H1 (cell line): Measurements from ENCODE around the gene PLXNB2. TPM values are rescaled to one million over a fixed set of nuclear protein-coding genes. Genes with fewer than 3 reads are reported as not detected.

Experiments
- CTCF ChIA-PET: fragments of 300-600 bp; sonication (Branson Sonifier 250); formaldehyde crosslinking; loops from one replicate; lab custom pipeline; 2021; ENCODE audit not compliant: partially characterized antibody; lab: Charles Lee
- POLR2A ChIA-PET: fragments of 300-600 bp; sonication (Branson Sonifier 250); formaldehyde crosslinking; loops from one replicate; lab custom pipeline; 2021; ENCODE audit warnings: inconsistent platforms; ENCODE audit not compliant: partially characterized antibody; lab: Charles Lee
- DNase-seq, 2 experiments: peaks; one replicate each; pipeline versions ENCODE4 v3.0.0 to v3.0.0-alpha.2; 2010 to 2022; ENCODE audit warnings: low spot score in 2 of 2, low read depth in 1 of 2, mixed read lengths in 1 of 2
- FAIRE-seq: peaks from 2 replicates; lab custom pipeline; 2011; peaks lifted over from hg19 to GRCh38; lab: Jason Lieb, UNC
- H2AFZ ChIP-seq: 2 replicates; pipeline ENCODE4 v1.8.1; 2012; ENCODE audit warnings: low read length, inconsistent platforms
- H2AK5ac ChIP-seq: 2 replicates; pipeline ENCODE4 v1.6.1; 2013; ENCODE audit warnings: low read depth, low read length
- H2BK120ac ChIP-seq: replicated peaks from 2 replicates; pipeline ENCODE3; 2013; ENCODE audit warnings: low read depth, low read length, inconsistent platforms
- H2BK12ac ChIP-seq: 2 replicates; pipeline ENCODE4 v1.6.1; 2013; ENCODE audit warnings: low read depth, low read length
- H2BK15ac ChIP-seq: 2 replicates; pipeline ENCODE4 v1.6.1; 2013; ENCODE audit warnings: low read length
- H2BK20ac ChIP-seq: 2 replicates; pipeline ENCODE4 v1.6.1; 2013; ENCODE audit warnings: low read length
- H2BK5ac ChIP-seq: 2 replicates; pipeline ENCODE4 v1.6.1; 2013; ENCODE audit warnings: low read depth, low read length
- H3K14ac ChIP-seq: 2 replicates; pipeline ENCODE4 v1.6.1; 2013; ENCODE audit warnings: inconsistent platforms; ENCODE audit not compliant: insufficient read length
- H3K18ac ChIP-seq: 2 replicates; pipeline ENCODE4 v1.6.1; 2013; ENCODE audit warnings: low read length; ENCODE audit errors: extremely low read depth
- H3K23ac ChIP-seq: 2 replicates; pipeline ENCODE4 v1.6.1; 2013; ENCODE audit warnings: inconsistent platforms; ENCODE audit not compliant: insufficient read length
- H3K23me2 ChIP-seq: 2 replicates; pipeline ENCODE4 v1.6.1; 2013; ENCODE audit warnings: low read depth, low read length
- H3K27ac ChIP-seq: 2 replicates; pipeline ENCODE4 v1.6.1; 2011; ENCODE audit warnings: low read depth, low read length, inconsistent platforms
- H3K27me3 ChIP-seq, 4 experiments: replicated peaks in 1 of 4; 1 replicate in 1 of 4; 2 replicates in 3 of 4; pipeline versions ENCODE4 v1.6.1 to v1.8.1; 2011 to 2013; ENCODE audit warnings: low read length in 3 of 4, mild to moderate bottlenecking in 3 of 4, inconsistent platforms in 2 of 4, mixed read lengths in 2 of 4, moderate library complexity in 1 of 4; ENCODE audit not compliant: control insufficient read depth in 3 of 4, insufficient read depth in 3 of 4; ENCODE audit errors: extremely low read depth in 1 of 4
- H3K36me3 ChIP-seq, 4 experiments: 2 replicates each; pipeline versions ENCODE4 v1.6.1 to v1.8.1; 2011 to 2013; ENCODE audit warnings: mild to moderate bottlenecking in 4 of 4, low read length in 3 of 4, moderate library complexity in 2 of 4, control low read depth in 1 of 4, inconsistent platforms in 1 of 4; ENCODE audit not compliant: insufficient read depth in 4 of 4, control insufficient read depth in 2 of 4
- H3K4ac ChIP-seq: replicated peaks from 2 replicates; pipeline ENCODE3; 2013; ENCODE audit warnings: low read length, low read depth, mixed read lengths, inconsistent platforms; ENCODE audit not compliant: insufficient read length
- H3K4me1 ChIP-seq, 4 experiments: replicated peaks in 1 of 4; 1 replicate in 1 of 4; 2 replicates in 3 of 4; pipeline versions ENCODE4 v1.6.1 to v1.8.1; 2011 to 2013; ENCODE audit warnings: low read length in 3 of 4, inconsistent platforms in 2 of 4, mixed read lengths in 1 of 4; ENCODE audit not compliant: insufficient read depth in 4 of 4, control insufficient read depth in 3 of 4
- H3K4me2 ChIP-seq, 2 experiments: 2 replicates each; pipeline versions ENCODE4 v1.6.1 to v1.8.1; 2011 to 2013; ENCODE audit warnings: low read depth in 2 of 2, low read length in 2 of 2, control low read depth in 1 of 2, inconsistent platforms in 1 of 2, mild to moderate bottlenecking in 1 of 2; ENCODE audit not compliant: insufficient read depth in 1 of 2
- H3K4me3 ChIP-seq, 4 experiments: fragments of 200-600, 300-600 bp in 1 of 4; sonication (generic), shearing (Covaris generic), sonication (Bioruptor Twin) in 1 of 4; 2 replicates each; pipeline versions ENCODE4 v1.5.1 to v1.8.1; 2011 to 2016; ENCODE audit warnings: low read length in 4 of 4, low read depth in 3 of 4, control low read depth in 2 of 4, inconsistent platforms in 2 of 4, mild to moderate bottlenecking in 2 of 4, mixed read lengths in 1 of 4, moderate library complexity in 1 of 4; ENCODE audit not compliant: insufficient read depth in 2 of 4; ENCODE audit errors: extremely low read depth in 1 of 4
- H3K56ac ChIP-seq: replicated peaks from 2 replicates; pipeline ENCODE3; 2013; ENCODE audit warnings: low read depth, mild to moderate bottlenecking, mixed read lengths, low read length, inconsistent platforms; ENCODE audit not compliant: insufficient read length
- H3K79me1 ChIP-seq: 2 replicates; pipeline ENCODE4 v1.6.1; 2013; ENCODE audit warnings: low read depth, low read length, control low read depth
- H3K79me2 ChIP-seq, 2 experiments: 2 replicates each; pipeline versions ENCODE4 v1.6.1 to v1.8.1; 2012 to 2013; ENCODE audit warnings: low read length in 2 of 2, mild to moderate bottlenecking in 2 of 2, inconsistent platforms in 1 of 2; ENCODE audit not compliant: insufficient read depth in 2 of 2, control insufficient read depth in 1 of 2
- H3K9ac ChIP-seq, 4 experiments: replicated peaks in 1 of 4; 1 replicate in 1 of 4; 2 replicates in 3 of 4; pipeline versions ENCODE4 v1.6.1 to v1.8.1; 2011 to 2013; ENCODE audit warnings: low read depth in 3 of 4, low read length in 3 of 4, control low read depth in 2 of 4, mild to moderate bottlenecking in 2 of 4, moderate library complexity in 2 of 4, inconsistent platforms in 1 of 4; ENCODE audit errors: extremely low read depth in 1 of 4
- H3K9me3 ChIP-seq, 2 experiments: 2 replicates each; pipeline versions ENCODE4 v1.6.1 to v1.8.1; 2012 to 2013; ENCODE audit warnings: mild to moderate bottlenecking in 2 of 2, moderate library complexity in 2 of 2, control low read depth in 1 of 2, inconsistent platforms in 1 of 2, low read depth in 1 of 2, low read length in 1 of 2, mixed read lengths in 1 of 2; ENCODE audit not compliant: insufficient read depth in 2 of 2
- H4K20me1 ChIP-seq, 2 experiments: replicated peaks in 1 of 2; 2 replicates each; pipeline versions ENCODE3 to v1.8.1; 2011 to 2013; ENCODE audit warnings: inconsistent platforms in 2 of 2, low read length in 2 of 2, mild to moderate bottlenecking in 1 of 2; ENCODE audit not compliant: insufficient read depth in 2 of 2, control insufficient read depth in 1 of 2
- H4K5ac ChIP-seq: 2 replicates; pipeline ENCODE4 v1.6.1; 2013; ENCODE audit warnings: low read length, low read depth, mixed read lengths, inconsistent platforms; ENCODE audit not compliant: insufficient read length
- H4K8ac ChIP-seq: 2 replicates; pipeline ENCODE4 v1.8.0; 2013; ENCODE audit warnings: mild to moderate bottlenecking, moderate library complexity, low read length, inconsistent platforms; ENCODE audit not compliant: insufficient read depth; ENCODE audit errors: extremely low read depth
- H4K91ac ChIP-seq: replicated peaks from 2 replicates; pipeline ENCODE3; 2013; ENCODE audit warnings: low read length, mixed read lengths, inconsistent platforms; ENCODE audit not compliant: insufficient read length
- ATF2 ChIP-seq: IDR thresholded peaks from 2 replicates; pipeline ENCODE4 v1.6.1; 2012; ENCODE audit warnings: low read length, inconsistent platforms
- ATF3 ChIP-seq: IDR thresholded peaks from 2 replicates; pipeline ENCODE4 v1.6.1; 2011; ENCODE audit warnings: low read depth, mild to moderate bottlenecking, low read length; ENCODE audit not compliant: insufficient read depth
- CEBPB ChIP-seq: IDR thresholded peaks from 2 replicates; pipeline ENCODE4 v1.6.1; 2012; ENCODE audit warnings: low read depth, low read length
- GTF2F1 ChIP-seq: IDR thresholded peaks from 2 replicates; pipeline ENCODE4 v1.6.1; 2012; ENCODE audit warnings: low read depth, low read length, improper control_type of control experiment, borderline replicate concordance
- JUND ChIP-seq: IDR thresholded peaks from 2 replicates; pipeline ENCODE4 v1.6.1; 2011; ENCODE audit warnings: mild to moderate bottlenecking, improper control_type of control experiment, low read length
- POLR2A ChIP-seq, 2 experiments: IDR thresholded peaks; 1 replicate in 1 of 2; 2 replicates in 1 of 2; pipeline ENCODE4 v1.6.1; 2011; ENCODE audit warnings: low read depth in 2 of 2, low read length in 2 of 2, mild to moderate bottlenecking in 2 of 2; ENCODE audit errors: control extremely low read depth in 1 of 2
- RAD21 ChIP-seq, 2 experiments: IDR thresholded peaks in 1 of 2; conservative IDR thresholded peaks in 1 of 2; 2 replicates each; pipeline ENCODE4 v1.6.1; 2011; ENCODE audit warnings: low read depth in 2 of 2, low read length in 2 of 2, improper control_type of control experiment in 1 of 2, inconsistent platforms in 1 of 2, mild to moderate bottlenecking in 1 of 2, moderate library complexity in 1 of 2
- RFX5 ChIP-seq: IDR thresholded peaks from 2 replicates; pipeline ENCODE4 v1.6.1; 2011; ENCODE audit warnings: low read depth, low read length, improper control_type of control experiment, borderline replicate concordance
- TAF1 ChIP-seq: IDR thresholded peaks from 2 replicates; pipeline ENCODE4 v1.6.1; 2011; ENCODE audit warnings: mild to moderate bottlenecking, low read depth, low read length
- USF2 ChIP-seq: IDR thresholded peaks from 2 replicates; pipeline ENCODE4 v1.6.1; 2011; ENCODE audit warnings: low read length, improper control_type of control experiment
- YY1 ChIP-seq: IDR thresholded peaks from 2 replicates; pipeline ENCODE4 v1.6.1; 2011; ENCODE audit warnings: low read depth, mild to moderate bottlenecking, low read length
- WGBS, 2 experiments: shearing (Covaris generic) in 1 of 2; methylation state at CpG; one replicate each; pipeline versions ENCODE4 v1.1.6 to v1.1.7; 2013 to 2015; ENCODE audit warnings: low lambda C conversion rate in 2 of 2, mixed read lengths in 2 of 2, inconsistent platforms in 1 of 2, low coverage in 1 of 2, missing lambda C conversion rate in 1 of 2; ENCODE audit not compliant: insufficient replicate concordance in 2 of 2, insufficient coverage in 1 of 2, insufficient read length in 1 of 2; ENCODE audit errors: extremely low coverage in 1 of 2, missing lambda C conversion rate in 1 of 2; 5-methylcytosine and 5-hydroxymethylcytosine counted together
- polyA plus RNA-seq, 7 experiments: library from polyadenylated mRNA; depleted of rRNA in 3 of 7; stranded (reverse) in 5 of 7; unstranded in 2 of 7; fragments of >200 nt in 5 of 7; fragments of 200-250 nt in 2 of 7; gene quantifications; 1 replicate in 5 of 7; 2 replicates in 1 of 7; 4 replicates in 1 of 7; pipeline versions ENCODE4 v1.2.1 to v1.2.3, GENCODE V29; 2011 to 2013; ENCODE audit warnings: missing spikeins in 2 of 7, mixed read lengths in 2 of 7
- total RNA-seq: library from RNA; stranded (reverse); fragmentation: NEBNext Ultra II Directional; extraction: Animal tissue kit (Norgen Biotek cat#: 25700); gene quantifications from 2 replicates; pipeline ENCODE4 v1.2.1, GENCODE V29; 2021

The PLXNB2 gene
- total and polyA plus RNA-seq, 2 of the 8 experiments (the other 6 are each of a cell fraction or from before 2014, with no cell fraction given): 58.3 to 92.8 TPM

GRCh38 chr22:50317674-50318073 lies 10.2 kb upstream of the PLXNB2 start:
- H3K14ac ChIP-seq: no peak overlapping the region
- no peak overlapping the region for H4K8ac ChIP-seq
- ChIA-PET POLR2A (interaction anchor here (0.6 to 2.3 kb wide), 2 partner anchors 11 to 15 kb away, joined by 3 to 6 read pairs; no protein-coding TSS in a partner anchor), CTCF (interaction anchor here (1.1 to 1.8 kb wide), 9 partner anchors 9 to 139 kb away, joined by 3 to 8 read pairs (median 4); partner anchors contain the start of gene DENND6B)
- no peak overlapping the region for H3K18ac ChIP-seq
- H3K79me1 ChIP-seq: no peaks in the 10 kb centered on the region
- no peaks in the 10 kb centered on the region for H3K9me3 ChIP-seq
- H4K91ac ChIP-seq: no peak overlapping the region
- FAIRE-seq (no peak), DNase-seq (no peak)
- H3K27me3 ChIP-seq: no peaks in the 10 kb centered on the region
- no peak overlapping the region for H2BK5ac ChIP-seq
- no peak overlapping the region for H3K27ac ChIP-seq
- H3K23me2 ChIP-seq: no peaks in the 10 kb centered on the region; the same call in 1 of the 2 replicates
- no peaks in the 10 kb centered on the region for H4K20me1 ChIP-seq
- H2BK20ac ChIP-seq: no peak overlapping the region
- no peak overlapping the region for H2BK120ac ChIP-seq
- H3K36me3 ChIP-seq: no peaks in the 10 kb centered on the region
- H4K5ac ChIP-seq: no peak overlapping the region
- H2BK15ac ChIP-seq: peak overlapping the region; percentile 61; the same call in 1 of the 2 replicates
- H2BK12ac ChIP-seq: no peak overlapping the region
- H3K56ac ChIP-seq: no peak overlapping the region
- H3K4ac ChIP-seq: no peak overlapping the region
- H3K4me2 ChIP-seq: no peak overlapping the region
- H2AK5ac ChIP-seq: no peak overlapping the region
- no peak overlapping the region for H2AFZ ChIP-seq
- no peak overlapping the region for H3K23ac ChIP-seq
- H3K4me3 ChIP-seq: no peak overlapping the region
- H3K9ac ChIP-seq: no peak overlapping the region
- peaks cover 0 to 10% (median 4%) of the 10 kb centered on the region in 4 experiments; a peak in 3 of 7 replicates for H3K4me1 ChIP-seq
- H3K79me2 ChIP-seq: no peaks in the 10 kb centered on the region
- WGBS, 2 experiments: 95% methylated on average over 7 of the region's 7 CpGs; no CpG with 5 or more reads in 1 of the 2 experiments
- TF ChIP-seq GTF2F1 (no peak), RAD21 (IDR thresholded peaks at IDR 0.05 in 1 of 2, conservative IDR thresholded peaks at IDR 0.05 in 1 of 2; ENCODE audit: low read depth in 2 of 2, low read length in 2 of 2) (no peak), ATF3 (no peak), POLR2A (IDR thresholded peaks at IDR 0.05; ENCODE audit: control extremely low read depth in 1 of 2, low read depth in 2 of 2, low read length in 2 of 2) (no peak), TAF1 (no peak), CEBPB (no peak), YY1 (no peak), ATF2 (no peak), JUND (no peak), RFX5 (no peak), USF2 (no peak)
